ENCODE results near the gene HNMT.
"Not testable (repeated sequence)": the region's sequence is repeated elsewhere in the genome, so short reads cannot be mapped to it uniquely, and the experiment has no call there.

The HNMT gene

DNA sequence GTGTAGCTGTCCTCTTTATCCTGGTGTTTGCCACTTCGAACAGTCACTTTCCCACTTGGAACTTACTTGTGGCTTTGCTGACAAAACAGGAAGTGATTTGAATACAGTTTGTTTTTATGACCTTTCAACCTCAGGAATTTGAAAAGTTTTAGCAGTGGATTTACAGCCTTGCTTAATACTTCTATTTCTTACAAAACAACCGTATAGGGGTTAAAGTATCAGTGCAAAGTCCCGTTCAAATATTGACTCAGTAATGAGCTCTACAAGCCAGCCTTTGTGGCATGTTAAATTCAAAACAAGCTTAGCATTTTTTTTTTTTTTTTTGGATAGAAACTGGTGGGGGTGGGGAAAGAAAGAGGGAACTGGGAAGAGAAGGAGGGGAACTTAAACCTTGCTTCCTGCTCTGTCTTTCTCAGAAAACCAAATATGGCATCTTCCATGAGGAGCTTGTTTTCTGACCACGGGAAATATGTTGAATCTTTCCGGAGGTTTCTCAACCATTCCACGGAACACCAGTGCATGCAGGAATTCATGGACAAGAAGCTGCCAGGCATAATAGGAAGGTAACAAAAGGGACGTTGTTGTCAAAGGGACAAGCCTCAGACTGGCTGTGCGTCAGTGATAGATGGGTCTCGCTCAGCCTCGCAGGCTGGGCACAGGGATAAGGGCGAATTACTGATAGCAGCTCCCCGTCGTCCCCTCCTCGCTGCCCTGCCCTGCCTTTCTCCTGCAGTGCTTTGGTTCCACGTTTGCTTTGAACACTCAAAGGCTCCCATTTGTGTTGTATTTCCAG lies at the start of gene HNMT:
HNMT (plus strand) TSS at position 408 of the 793 bp plus-strand sequence; CDS start at position 427, 19 bp downstream.
- DNase-seq (ENCODE audit: low spot score): no peak
- TF ChIP-seq, protein P1, sequence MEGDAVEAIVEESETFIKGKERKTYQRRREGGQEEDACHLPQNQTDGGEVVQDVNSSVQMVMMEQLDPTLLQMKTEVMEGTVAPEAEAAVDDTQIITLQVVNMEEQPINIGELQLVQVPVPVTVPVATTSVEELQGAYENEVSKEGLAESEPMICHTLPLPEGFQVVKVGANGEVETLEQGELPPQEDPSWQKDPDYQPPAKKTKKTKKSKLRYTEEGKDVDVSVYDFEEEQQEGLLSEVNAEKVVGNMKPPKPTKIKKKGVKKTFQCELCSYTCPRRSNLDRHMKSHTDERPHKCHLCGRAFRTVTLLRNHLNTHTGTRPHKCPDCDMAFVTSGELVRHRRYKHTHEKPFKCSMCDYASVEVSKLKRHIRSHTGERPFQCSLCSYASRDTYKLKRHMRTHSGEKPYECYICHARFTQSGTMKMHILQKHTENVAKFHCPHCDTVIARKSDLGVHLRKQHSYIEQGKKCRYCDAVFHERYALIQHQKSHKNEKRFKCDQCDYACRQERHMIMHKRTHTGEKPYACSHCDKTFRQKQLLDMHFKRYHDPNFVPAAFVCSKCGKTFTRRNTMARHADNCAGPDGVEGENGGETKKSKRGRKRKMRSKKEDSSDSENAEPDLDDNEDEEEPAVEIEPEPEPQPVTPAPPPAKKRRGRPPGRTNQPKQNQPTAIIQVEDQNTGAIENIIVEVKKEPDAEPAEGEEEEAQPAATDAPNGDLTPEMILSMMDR (IDR thresholded peaks at IDR 0.05; ENCODE audit: extremely low read depth, missing control alignments): no peak

GRCh38 chr2:137921105-137921880 lies 43.0 kb upstream of the HNMT start:
- no peak for DNase-seq (ENCODE audit: low spot score)
- TF ChIP-seq, protein P1 (IDR thresholded peaks at IDR 0.05; ENCODE audit: extremely low read depth, missing control alignments): no peak

DNA sequence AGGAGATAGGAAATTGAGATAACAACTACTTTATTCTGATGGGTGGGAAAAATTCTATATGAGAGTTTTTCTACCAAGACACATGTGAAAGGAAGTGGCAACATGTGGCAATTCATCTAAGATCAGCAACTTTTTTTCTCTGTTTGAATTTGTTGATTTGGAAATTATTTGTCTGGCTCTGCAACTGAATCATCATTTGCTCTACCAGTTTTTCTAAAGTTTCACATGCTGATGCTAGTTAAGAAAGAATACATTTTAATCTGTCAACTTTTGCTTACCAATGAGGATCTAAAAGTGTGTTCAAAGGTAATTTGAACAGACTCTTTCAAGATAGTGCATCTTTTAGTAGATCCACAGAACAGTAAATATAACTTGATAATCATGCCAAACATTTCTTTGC lies 42.1 kb upstream of the HNMT start:
- not testable (repeated sequence) for DNase-seq (ENCODE audit: low spot score)

GRCh38 chr2:137924019-137924418 lies 40.3 kb upstream of the HNMT start:
- no peak for DNase-seq (ENCODE audit: low spot score)
- TF ChIP-seq, protein P1 (IDR thresholded peaks at IDR 0.05; ENCODE audit: extremely low read depth, missing control alignments): no peak

DNA sequence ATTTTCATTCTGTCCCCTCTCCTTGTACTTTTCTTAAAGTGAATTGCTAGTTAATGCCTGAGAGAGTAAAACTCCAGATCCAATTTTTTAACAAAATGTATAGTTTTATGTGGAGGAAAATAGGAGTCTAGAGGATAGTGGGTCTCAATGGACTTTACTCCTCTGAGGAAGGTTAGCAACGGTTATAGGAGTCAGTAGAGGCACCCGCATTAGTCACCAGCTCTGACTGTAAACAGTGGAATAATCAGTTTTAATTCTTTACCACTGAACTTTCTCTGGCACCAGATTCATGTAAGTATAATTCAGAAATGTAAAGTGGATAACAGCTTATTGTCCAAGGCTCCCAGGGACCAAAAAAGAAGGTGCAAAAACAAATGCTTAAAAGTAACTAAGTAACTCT lies 38.7 kb upstream of the HNMT start:
- TF ChIP-seq, protein P1 (IDR thresholded peaks at IDR 0.05; ENCODE audit: extremely low read depth, missing control alignments): no peak
- no peak for DNase-seq (ENCODE audit: low spot score)

- TF ChIP-seq, protein P1 (IDR thresholded peaks at IDR 0.05; ENCODE audit: extremely low read depth, missing control alignments): no peak
Observed at GRCh38 chr2:137927846-137928245, 36.4 kb upstream of the HNMT start.

DNA sequence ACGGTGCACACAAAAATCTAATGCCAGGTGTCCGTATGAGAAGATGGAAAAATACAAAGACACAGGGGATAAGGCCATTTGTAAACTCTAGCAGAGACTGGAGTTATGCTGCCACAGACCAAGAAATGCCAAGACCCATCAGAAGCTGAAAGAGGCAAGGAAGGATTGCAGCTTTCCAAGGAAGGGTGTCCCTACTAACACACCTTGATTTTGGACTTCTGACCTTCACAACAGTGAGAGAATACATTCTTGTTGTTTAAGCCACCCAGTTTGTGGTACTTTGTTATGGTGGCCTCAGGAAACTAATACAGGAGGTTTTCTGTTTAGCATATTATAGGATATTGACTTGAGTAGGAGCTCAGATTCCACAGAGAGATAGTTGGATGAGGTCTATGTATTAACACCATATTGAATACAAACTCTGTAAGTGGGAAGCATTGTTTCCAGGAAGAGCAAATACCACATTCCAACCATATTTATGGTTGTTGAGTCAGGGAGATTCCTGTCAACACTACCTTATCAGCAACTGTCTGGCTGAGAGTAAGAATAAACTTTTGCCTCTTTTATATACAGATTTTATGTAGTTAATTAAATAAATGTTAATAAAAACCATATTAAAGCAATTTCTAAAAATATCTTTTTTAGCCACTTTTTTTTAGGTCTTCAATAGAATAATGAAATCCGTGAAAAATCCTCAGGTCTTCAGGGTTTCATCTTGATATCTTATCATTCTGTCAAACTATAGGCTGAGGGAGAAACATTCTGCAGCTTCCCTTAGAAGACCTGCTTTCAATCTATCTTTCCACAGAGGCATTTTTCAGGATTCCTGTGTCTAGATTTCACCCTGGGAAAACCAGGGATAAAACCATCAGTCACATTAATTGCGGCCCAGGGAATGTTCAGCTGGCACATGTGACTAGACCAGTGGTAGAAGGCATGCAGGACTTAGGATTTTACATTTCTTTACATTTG lies 35.4 kb upstream of the HNMT start:
- TF ChIP-seq, protein P1 (IDR thresholded peaks at IDR 0.05; ENCODE audit: extremely low read depth, missing control alignments): no peak
- DNase-seq (ENCODE audit: low spot score): no peak

More at GRCh38 chr2:137927846-137928245, 36.4 kb upstream of the HNMT start:
- DNase-seq (ENCODE audit: low spot score): no peak

All from GM20000 (cell line).